MM.1S (cell line): ENCODE results near the gene BCL11B.

Experiments
- DNase-seq: peaks from one replicate; pipeline ENCODE4 v3.0.0-alpha.2; 2015
- H2AFZ ChIP-seq: fragments of 300-600 bp; sonication (generic); 2 replicates; pipeline ENCODE4 v1.6.0; 2016; ENCODE audit warnings: antibody characterized with exemption, low read length
- H3F3A ChIP-seq: fragments of 300-600 bp; sonication (generic); 2 replicates; pipeline ENCODE4 v1.6.1; 2016; ENCODE audit warnings: mild to moderate bottlenecking, antibody characterized with exemption, low read length, moderate library complexity, mixed read lengths; ENCODE audit not compliant: insufficient read depth
- H3K27ac ChIP-seq: fragments of 300-600 bp; sonication (generic); 2 replicates; pipeline ENCODE4 v1.5.1; 2016; ENCODE audit warnings: mild to moderate bottlenecking, low read length
- H3K27me3 ChIP-seq: fragments of 300-600 bp; sonication (generic); replicated peaks from 2 replicates; pipeline ENCODE4 v1.6.0; 2016; ENCODE audit warnings: low read length; ENCODE audit not compliant: insufficient read depth
- H3K36me3 ChIP-seq: fragments of 300-600 bp; sonication (generic); replicated peaks from 2 replicates; pipeline ENCODE4 v1.6.1; 2016; ENCODE audit warnings: mild to moderate bottlenecking, low read length, mixed read lengths; ENCODE audit not compliant: insufficient read depth
- H3K4me1 ChIP-seq: fragments of 300-600 bp; sonication (generic); 2 replicates; pipeline ENCODE4 v1.6.1; 2016; ENCODE audit warnings: low read length, mixed read lengths
- H3K4me2 ChIP-seq: fragments of 300-600 bp; sonication (generic); 2 replicates; pipeline ENCODE4 v1.6.0; 2016; ENCODE audit warnings: low read depth, low read length
- H3K4me3 ChIP-seq: fragments of 300-600 bp; sonication (generic); 2 replicates; pipeline ENCODE4 v1.5.1; 2016; ENCODE audit warnings: low read length, mixed read lengths
- H3K79me2 ChIP-seq: fragments of 300-600 bp; sonication (generic); 2 replicates; pipeline ENCODE4 v1.6.1; 2016; ENCODE audit warnings: mixed run types, low read length, mixed read lengths
- H3K9ac ChIP-seq: fragments of 300-600 bp; sonication (generic); 2 replicates; pipeline ENCODE4 v1.6.1; 2016; ENCODE audit warnings: low read length, mixed read lengths
- H3K9me2 ChIP-seq: fragments of 300-600 bp; sonication (generic); replicated peaks from 2 replicates; pipeline ENCODE4 v1.6.1; 2016; ENCODE audit warnings: mild to moderate bottlenecking, low read length, mixed read lengths; ENCODE audit not compliant: insufficient read depth
- H3K9me3 ChIP-seq: fragments of 300-600 bp; sonication (generic); replicated peaks from 2 replicates; pipeline ENCODE4 v1.6.1; 2016; ENCODE audit warnings: mild to moderate bottlenecking, low read length, mixed read lengths; ENCODE audit not compliant: insufficient read depth
- H4K20me1 ChIP-seq: fragments of 300-600 bp; sonication (generic); 2 replicates; pipeline ENCODE4 v1.6.1; 2016; ENCODE audit warnings: mild to moderate bottlenecking, low read length, moderate library complexity, mixed read lengths; ENCODE audit not compliant: insufficient read depth
- CTCF ChIP-seq: fragments of 300-600 bp; sonication (generic); IDR thresholded peaks from 2 replicates; pipeline ENCODE4 v1.5.1; 2016; ENCODE audit warnings: antibody characterized with exemption, low read length, mixed read lengths
- EZH2 ChIP-seq: fragments of 300-600 bp; sonication (generic); optimal IDR thresholded peaks from 2 replicates; pipeline ENCODE3; 2017; ENCODE audit warnings: low read depth, mild to moderate bottlenecking, antibody characterized with exemption, low read length, mixed read lengths
- EZH2phosphoT487 ChIP-seq: fragments of 300-600 bp; sonication (generic); IDR thresholded peaks from 2 replicates; pipeline ENCODE4 v1.6.1; 2018; ENCODE audit warnings: antibody characterized with exemption, low read length

BCL11B gene

GRCh38 chr14:99320105-99320572 is 48.1 kb upstream of the BCL11B start:
- Histone ChIP-seq H3K9me3 (no peaks in the 10 kb centered on the region), H3K4me3 (no peak overlapping the region), H3K27ac (no peak overlapping the region), H3K4me2 (no peak overlapping the region), H4K20me1 (no peaks in the 10 kb centered on the region), H3F3A (no peaks in the 10 kb centered on the region), H3K79me2 (no peaks in the 10 kb centered on the region), H3K4me1 (no peaks in the 10 kb centered on the region), H3K27me3 (no peaks in the 10 kb centered on the region), H3K9me2 (no peaks in the 10 kb centered on the region), H3K36me3 (no peaks in the 10 kb centered on the region), H3K9ac (no peak overlapping the region), H2AFZ (no peak overlapping the region)
- TF ChIP-seq EZH2phosphoT487 (no peak), CTCF (peak; percentile 70), EZH2 (no peak)
- DNase-seq: peak; percentile 43

- no peaks in the 10 kb centered on the region for H3K27me3 ChIP-seq
- no peak overlapping the region for H3K4me2 ChIP-seq
- no peak overlapping the region for H2AFZ ChIP-seq
- H3K79me2 ChIP-seq: no peaks in the 10 kb centered on the region
- no peak for TF ChIP-seq EZH2phosphoT487
- no peak for TF ChIP-seq CTCF
- no peak for TF ChIP-seq EZH2
- no peak overlapping the region for H3K4me3 ChIP-seq
- no peaks in the 10 kb centered on the region for H3K36me3 ChIP-seq
- no peak overlapping the region for H3K9ac ChIP-seq
- no peaks in the 10 kb centered on the region for H3K4me1 ChIP-seq
- H3K27ac ChIP-seq: no peak overlapping the region
- H3F3A ChIP-seq: no peaks in the 10 kb centered on the region
- no peaks in the 10 kb centered on the region for H3K9me2 ChIP-seq
- DNase-seq: no peak
- H4K20me1 ChIP-seq: no peaks in the 10 kb centered on the region
- H3K9me3 ChIP-seq: no peaks in the 10 kb centered on the region
Observed at GRCh38 chr14:99318959-99319295, 46.9 kb upstream of the BCL11B start.

- DNase-seq: no peak
- no peaks in the 10 kb centered on the region for H3K4me1 ChIP-seq
- H3K9me3 ChIP-seq: no peaks in the 10 kb centered on the region
Observed at GRCh38 chr14:99318091-99318958, 46.3 kb upstream of the BCL11B start.

More at GRCh38 chr14:99318091-99318958, 46.3 kb upstream of the BCL11B start:
- H3K36me3 ChIP-seq: no peaks in the 10 kb centered on the region
- no peaks in the 10 kb centered on the region for H3K9me2 ChIP-seq
- no peak overlapping the region for H3K4me2 ChIP-seq
- H3K79me2 ChIP-seq: no peaks in the 10 kb centered on the region
- H4K20me1 ChIP-seq: no peaks in the 10 kb centered on the region
- no peak overlapping the region for H2AFZ ChIP-seq
- no peak overlapping the region for H3K9ac ChIP-seq
- H3K4me3 ChIP-seq: no peak overlapping the region
- H3K27ac ChIP-seq: no peak overlapping the region
- no peak for TF ChIP-seq CTCF
- no peak for TF ChIP-seq EZH2phosphoT487
- TF ChIP-seq EZH2: no peak
- H3F3A ChIP-seq: no peaks in the 10 kb centered on the region
- no peaks in the 10 kb centered on the region for H3K27me3 ChIP-seq
